HEK293 (cell line): ENCODE results near the gene ARNT2.

ENCODE experiments used
- ZNF274 ChIP-seq, 2 experiments: fragments of 200-500 bp in 1 of 2; fragments of 450-650 bp in 1 of 2; sonication (Bioruptor generic) in 1 of 2; formaldehyde crosslinking in 1 of 2; IDR thresholded peaks; 2 replicates each; pipeline versions ENCODE4 v1.5.1 to v1.6.1; 2014 to 2016; ENCODE audit warnings: borderline replicate concordance in 1 of 2, inconsistent platforms in 1 of 2, low read length in 1 of 2, missing biosample characterization in 1 of 2, missing genetic modification characterization in 1 of 2
- ZNF302 ChIP-seq: fragments of 450-650 bp; formaldehyde crosslinking; IDR thresholded peaks from 2 replicates; pipeline ENCODE4 v1.5.1; 2016; ENCODE audit warnings: missing biosample characterization, missing genetic modification characterization, low read depth
- ZNF561 ChIP-seq: fragments of 450-650 bp; IDR thresholded peaks from 2 replicates; pipeline ENCODE4 v1.5.1; 2018; ENCODE audit warnings: missing biosample characterization, missing genetic modification characterization, borderline replicate concordance
- ZNF629 ChIP-seq: fragments of 450-650 bp; formaldehyde crosslinking; IDR thresholded peaks from 2 replicates; pipeline ENCODE4 v1.5.1; 2017; ENCODE audit warnings: missing biosample characterization, missing genetic modification characterization
- TF ChIP-seq, protein P1 (sequence below): fragments of 450-650 bp; formaldehyde crosslinking; IDR thresholded peaks from 2 replicates; pipeline ENCODE4 v1.5.1; 2016; ENCODE audit warnings: missing biosample characterization, missing genetic modification characterization
- TF ChIP-seq, protein P2 (sequence below): fragments of 450-650 bp; formaldehyde crosslinking; IDR thresholded peaks from 2 replicates; pipeline ENCODE4 v1.5.1; 2016; ENCODE audit warnings: missing biosample characterization, missing genetic modification characterization
- TF ChIP-seq, protein P3 (sequence below): fragments of 450-650 bp; formaldehyde crosslinking; IDR thresholded peaks from 2 replicates; pipeline ENCODE4 v1.5.1; 2016; ENCODE audit warnings: missing biosample characterization, missing genetic modification characterization
- TF ChIP-seq, protein P4 (sequence below): fragments of 450-650 bp; formaldehyde crosslinking; IDR thresholded peaks from 2 replicates; pipeline ENCODE4 v1.5.1; 2017; ENCODE audit warnings: missing biosample characterization, missing genetic modification characterization
- TF ChIP-seq, protein P5 (sequence below): fragments of 450-650 bp; formaldehyde crosslinking; IDR thresholded peaks from 2 replicates; pipeline ENCODE4 v1.5.1; 2016; ENCODE audit warnings: missing biosample characterization, missing genetic modification characterization, borderline replicate concordance

DNA sequence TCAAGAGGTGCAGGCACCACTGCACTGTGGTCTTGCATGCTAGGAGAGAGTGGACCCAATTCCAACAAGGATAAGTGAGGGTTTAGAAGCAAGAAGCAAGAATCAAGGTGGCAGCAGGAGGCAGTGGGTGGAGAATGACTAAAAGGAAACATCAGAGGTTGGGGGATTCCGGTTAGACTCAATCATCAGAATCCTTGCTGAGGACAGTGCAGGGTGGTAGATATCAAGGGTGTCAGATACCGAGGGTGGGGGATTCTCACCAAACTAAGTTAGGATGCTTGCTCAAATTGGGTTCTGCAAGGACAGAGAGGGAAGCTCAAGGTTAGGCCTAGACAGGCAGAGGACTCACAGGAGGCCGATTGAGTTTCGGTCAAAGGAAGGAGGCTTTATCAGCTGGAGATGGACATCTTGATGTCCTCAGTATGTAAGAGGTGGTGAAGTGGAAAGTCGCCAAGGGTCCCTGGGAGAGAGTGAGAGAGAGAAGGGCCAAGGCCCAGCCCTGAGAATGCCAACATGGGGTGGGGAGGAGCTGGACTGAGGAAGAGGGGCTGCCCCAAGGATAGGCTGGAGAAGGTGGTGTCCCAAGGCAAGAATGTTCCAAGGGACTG lies 102.2 kb downstream of the ARNT2 start:
- TF ChIP-seq ZNF561 (tag by site-specific recombination) = no peak
- TF ChIP-seq, protein P1, sequence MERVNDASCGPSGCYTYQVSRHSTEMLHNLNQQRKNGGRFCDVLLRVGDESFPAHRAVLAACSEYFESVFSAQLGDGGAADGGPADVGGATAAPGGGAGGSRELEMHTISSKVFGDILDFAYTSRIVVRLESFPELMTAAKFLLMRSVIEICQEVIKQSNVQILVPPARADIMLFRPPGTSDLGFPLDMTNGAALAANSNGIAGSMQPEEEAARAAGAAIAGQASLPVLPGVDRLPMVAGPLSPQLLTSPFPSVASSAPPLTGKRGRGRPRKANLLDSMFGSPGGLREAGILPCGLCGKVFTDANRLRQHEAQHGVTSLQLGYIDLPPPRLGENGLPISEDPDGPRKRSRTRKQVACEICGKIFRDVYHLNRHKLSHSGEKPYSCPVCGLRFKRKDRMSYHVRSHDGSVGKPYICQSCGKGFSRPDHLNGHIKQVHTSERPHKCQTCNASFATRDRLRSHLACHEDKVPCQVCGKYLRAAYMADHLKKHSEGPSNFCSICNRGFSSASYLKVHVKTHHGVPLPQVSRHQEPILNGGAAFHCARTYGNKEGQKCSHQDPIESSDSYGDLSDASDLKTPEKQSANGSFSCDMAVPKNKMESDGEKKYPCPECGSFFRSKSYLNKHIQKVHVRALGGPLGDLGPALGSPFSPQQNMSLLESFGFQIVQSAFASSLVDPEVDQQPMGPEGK (tag by site-specific recombination) = no peak
- TF ChIP-seq, protein P2, sequence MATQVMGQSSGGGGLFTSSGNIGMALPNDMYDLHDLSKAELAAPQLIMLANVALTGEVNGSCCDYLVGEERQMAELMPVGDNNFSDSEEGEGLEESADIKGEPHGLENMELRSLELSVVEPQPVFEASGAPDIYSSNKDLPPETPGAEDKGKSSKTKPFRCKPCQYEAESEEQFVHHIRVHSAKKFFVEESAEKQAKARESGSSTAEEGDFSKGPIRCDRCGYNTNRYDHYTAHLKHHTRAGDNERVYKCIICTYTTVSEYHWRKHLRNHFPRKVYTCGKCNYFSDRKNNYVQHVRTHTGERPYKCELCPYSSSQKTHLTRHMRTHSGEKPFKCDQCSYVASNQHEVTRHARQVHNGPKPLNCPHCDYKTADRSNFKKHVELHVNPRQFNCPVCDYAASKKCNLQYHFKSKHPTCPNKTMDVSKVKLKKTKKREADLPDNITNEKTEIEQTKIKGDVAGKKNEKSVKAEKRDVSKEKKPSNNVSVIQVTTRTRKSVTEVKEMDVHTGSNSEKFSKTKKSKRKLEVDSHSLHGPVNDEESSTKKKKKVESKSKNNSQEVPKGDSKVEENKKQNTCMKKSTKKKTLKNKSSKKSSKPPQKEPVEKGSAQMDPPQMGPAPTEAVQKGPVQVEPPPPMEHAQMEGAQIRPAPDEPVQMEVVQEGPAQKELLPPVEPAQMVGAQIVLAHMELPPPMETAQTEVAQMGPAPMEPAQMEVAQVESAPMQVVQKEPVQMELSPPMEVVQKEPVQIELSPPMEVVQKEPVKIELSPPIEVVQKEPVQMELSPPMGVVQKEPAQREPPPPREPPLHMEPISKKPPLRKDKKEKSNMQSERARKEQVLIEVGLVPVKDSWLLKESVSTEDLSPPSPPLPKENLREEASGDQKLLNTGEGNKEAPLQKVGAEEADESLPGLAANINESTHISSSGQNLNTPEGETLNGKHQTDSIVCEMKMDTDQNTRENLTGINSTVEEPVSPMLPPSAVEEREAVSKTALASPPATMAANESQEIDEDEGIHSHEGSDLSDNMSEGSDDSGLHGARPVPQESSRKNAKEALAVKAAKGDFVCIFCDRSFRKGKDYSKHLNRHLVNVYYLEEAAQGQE = no peak
- TF ChIP-seq, protein P3, sequence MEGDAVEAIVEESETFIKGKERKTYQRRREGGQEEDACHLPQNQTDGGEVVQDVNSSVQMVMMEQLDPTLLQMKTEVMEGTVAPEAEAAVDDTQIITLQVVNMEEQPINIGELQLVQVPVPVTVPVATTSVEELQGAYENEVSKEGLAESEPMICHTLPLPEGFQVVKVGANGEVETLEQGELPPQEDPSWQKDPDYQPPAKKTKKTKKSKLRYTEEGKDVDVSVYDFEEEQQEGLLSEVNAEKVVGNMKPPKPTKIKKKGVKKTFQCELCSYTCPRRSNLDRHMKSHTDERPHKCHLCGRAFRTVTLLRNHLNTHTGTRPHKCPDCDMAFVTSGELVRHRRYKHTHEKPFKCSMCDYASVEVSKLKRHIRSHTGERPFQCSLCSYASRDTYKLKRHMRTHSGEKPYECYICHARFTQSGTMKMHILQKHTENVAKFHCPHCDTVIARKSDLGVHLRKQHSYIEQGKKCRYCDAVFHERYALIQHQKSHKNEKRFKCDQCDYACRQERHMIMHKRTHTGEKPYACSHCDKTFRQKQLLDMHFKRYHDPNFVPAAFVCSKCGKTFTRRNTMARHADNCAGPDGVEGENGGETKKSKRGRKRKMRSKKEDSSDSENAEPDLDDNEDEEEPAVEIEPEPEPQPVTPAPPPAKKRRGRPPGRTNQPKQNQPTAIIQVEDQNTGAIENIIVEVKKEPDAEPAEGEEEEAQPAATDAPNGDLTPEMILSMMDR (tag by site-specific recombination) = no peak
- no peak for TF ChIP-seq ZNF302
- TF ChIP-seq, protein P4, sequence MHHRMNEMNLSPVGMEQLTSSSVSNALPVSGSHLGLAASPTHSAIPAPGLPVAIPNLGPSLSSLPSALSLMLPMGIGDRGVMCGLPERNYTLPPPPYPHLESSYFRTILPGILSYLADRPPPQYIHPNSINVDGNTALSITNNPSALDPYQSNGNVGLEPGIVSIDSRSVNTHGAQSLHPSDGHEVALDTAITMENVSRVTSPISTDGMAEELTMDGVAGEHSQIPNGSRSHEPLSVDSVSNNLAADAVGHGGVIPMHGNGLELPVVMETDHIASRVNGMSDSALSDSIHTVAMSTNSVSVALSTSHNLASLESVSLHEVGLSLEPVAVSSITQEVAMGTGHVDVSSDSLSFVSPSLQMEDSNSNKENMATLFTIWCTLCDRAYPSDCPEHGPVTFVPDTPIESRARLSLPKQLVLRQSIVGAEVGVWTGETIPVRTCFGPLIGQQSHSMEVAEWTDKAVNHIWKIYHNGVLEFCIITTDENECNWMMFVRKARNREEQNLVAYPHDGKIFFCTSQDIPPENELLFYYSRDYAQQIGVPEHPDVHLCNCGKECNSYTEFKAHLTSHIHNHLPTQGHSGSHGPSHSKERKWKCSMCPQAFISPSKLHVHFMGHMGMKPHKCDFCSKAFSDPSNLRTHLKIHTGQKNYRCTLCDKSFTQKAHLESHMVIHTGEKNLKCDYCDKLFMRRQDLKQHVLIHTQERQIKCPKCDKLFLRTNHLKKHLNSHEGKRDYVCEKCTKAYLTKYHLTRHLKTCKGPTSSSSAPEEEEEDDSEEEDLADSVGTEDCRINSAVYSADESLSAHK (tag by site-specific recombination) = no peak
- TF ChIP-seq ZNF274 (IDR thresholded peaks at IDR 0.05; ENCODE audit: low read length) = no peak
- TF ChIP-seq ZNF274 (tag by site-specific recombination; IDR thresholded peaks at IDR 0.05; ENCODE audit: borderline replicate concordance) = no peak
- TF ChIP-seq, protein P5, sequence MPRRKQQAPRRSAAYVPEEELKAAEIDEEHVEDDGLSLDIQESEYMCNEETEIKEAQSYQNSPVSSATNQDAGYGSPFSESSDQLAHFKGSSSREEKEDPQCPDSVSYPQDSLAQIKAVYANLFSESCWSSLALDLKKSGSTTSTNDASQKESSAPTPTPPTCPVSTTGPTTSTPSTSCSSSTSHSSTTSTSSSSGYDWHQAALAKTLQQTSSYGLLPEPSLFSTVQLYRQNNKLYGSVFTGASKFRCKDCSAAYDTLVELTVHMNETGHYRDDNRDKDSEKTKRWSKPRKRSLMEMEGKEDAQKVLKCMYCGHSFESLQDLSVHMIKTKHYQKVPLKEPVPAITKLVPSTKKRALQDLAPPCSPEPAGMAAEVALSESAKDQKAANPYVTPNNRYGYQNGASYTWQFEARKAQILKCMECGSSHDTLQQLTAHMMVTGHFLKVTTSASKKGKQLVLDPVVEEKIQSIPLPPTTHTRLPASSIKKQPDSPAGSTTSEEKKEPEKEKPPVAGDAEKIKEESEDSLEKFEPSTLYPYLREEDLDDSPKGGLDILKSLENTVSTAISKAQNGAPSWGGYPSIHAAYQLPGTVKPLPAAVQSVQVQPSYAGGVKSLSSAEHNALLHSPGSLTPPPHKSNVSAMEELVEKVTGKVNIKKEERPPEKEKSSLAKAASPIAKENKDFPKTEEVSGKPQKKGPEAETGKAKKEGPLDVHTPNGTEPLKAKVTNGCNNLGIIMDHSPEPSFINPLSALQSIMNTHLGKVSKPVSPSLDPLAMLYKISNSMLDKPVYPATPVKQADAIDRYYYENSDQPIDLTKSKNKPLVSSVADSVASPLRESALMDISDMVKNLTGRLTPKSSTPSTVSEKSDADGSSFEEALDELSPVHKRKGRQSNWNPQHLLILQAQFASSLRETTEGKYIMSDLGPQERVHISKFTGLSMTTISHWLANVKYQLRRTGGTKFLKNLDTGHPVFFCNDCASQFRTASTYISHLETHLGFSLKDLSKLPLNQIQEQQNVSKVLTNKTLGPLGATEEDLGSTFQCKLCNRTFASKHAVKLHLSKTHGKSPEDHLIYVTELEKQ (tag by site-specific recombination) = no peak
- no peak for TF ChIP-seq ZNF629 (tag by site-specific recombination)
